SJSA1 (cell line): Measurements from ENCODE around the gene SAMD3. TPM values are rescaled to one million over a fixed set of nuclear protein-coding genes. Genes with fewer than 3 reads are reported as not detected.
"Not testable (repeated sequence)": the region's sequence is repeated elsewhere in the genome, so short reads cannot be mapped to it uniquely, and the experiment has no call there.

ENCODE experiments used
- DNase-seq, 2 experiments: peaks; one replicate each; pipeline ENCODE4 v3.0.0-alpha.2; 2015 to 2020; ENCODE audit warnings: low spot score in 2 of 2, low read depth in 1 of 2
- H3K27ac ChIP-seq: fragments of 250-450 bp; sonication (Bioruptor Pico); 2 replicates; pipeline ENCODE4 v1.5.1; 2020; ENCODE audit warnings: mild to moderate bottlenecking, moderate library complexity
- H3K27me3 ChIP-seq: fragments of 250-450 bp; sonication (Bioruptor Pico); replicated peaks from 2 replicates; pipeline ENCODE4 v1.5.1; 2020; ENCODE audit warnings: mild to moderate bottlenecking, moderate library complexity
- H3K36me3 ChIP-seq: fragments of 250-450 bp; sonication (Bioruptor Pico); 2 replicates; pipeline ENCODE4 v1.5.1; 2020; ENCODE audit warnings: mild to moderate bottlenecking
- H3K4me1 ChIP-seq: fragments of 250-450 bp; sonication (Bioruptor Pico); replicated peaks from 2 replicates; pipeline ENCODE4 v1.6.1; 2021; ENCODE audit warnings: mild to moderate bottlenecking
- H3K4me3 ChIP-seq: fragments of 250-450 bp; sonication (Bioruptor Pico); 2 replicates; pipeline ENCODE4 v1.5.1; 2020; ENCODE audit warnings: mild to moderate bottlenecking
- H3K9me3 ChIP-seq: fragments of 250-450 bp; sonication (Bioruptor Pico); replicated peaks from 2 replicates; pipeline ENCODE4 v1.5.1; 2020; ENCODE audit warnings: mild to moderate bottlenecking
- total RNA-seq: library from RNA; depleted of rRNA; stranded (reverse); fragments of >200 nt; shearing (Covaris generic); gene quantifications from 2 replicates; pipeline ENCODE4 v1.2.3, GENCODE V29; 2014

SAMD3 gene
- total RNA-seq, 1 experiment from 2014 or later, result 0.29 TPM

DNA sequence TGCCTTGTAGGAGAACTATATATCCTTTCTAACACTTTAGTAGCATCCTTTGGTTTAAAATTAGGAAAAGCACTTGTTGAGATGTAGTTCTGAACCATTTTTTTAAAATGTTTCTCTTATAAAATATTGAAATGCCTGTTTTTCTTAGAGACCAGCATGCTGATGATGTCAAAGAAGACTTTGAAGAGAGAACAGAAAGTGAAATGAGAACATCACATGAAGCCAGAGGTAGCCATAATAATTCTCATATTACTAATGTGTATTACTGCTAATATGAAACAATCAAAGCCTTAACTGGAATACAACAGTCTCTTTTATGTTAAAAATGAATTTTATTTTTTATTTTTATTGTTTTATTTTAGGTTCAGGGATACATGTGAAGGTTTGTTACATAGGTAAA is 102.0 kb downstream of the SAMD3 start:
- H3K36me3 ChIP-seq, result no peaks in the 10 kb centered on the region
- H3K4me1 ChIP-seq, result no peaks in the 10 kb centered on the region
- H3K4me3 ChIP-seq, result no peak overlapping the region
- no peak for DNase-seq
- H3K27ac ChIP-seq, result no peak overlapping the region
- no peaks in the 10 kb centered on the region for H3K9me3 ChIP-seq
- no peaks in the 10 kb centered on the region for H3K27me3 ChIP-seq

DNA sequence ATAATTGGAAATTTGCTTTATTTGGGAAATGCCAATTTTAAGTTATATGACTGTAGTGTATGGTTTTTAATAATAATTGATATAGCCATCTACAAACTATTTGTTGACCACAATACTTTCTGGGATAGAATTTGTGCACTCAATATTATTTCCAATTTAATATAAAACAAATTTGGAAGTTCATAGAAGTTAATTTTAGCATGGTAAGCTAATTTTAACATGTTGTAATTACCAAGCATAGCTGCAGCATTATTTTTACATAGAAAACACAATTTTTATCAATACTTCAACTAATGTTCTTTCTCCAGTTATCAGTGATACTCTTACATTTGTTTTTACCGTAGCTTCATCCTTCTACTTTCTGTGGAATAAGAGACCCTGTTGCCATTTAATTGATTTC is 103.5 kb downstream of the SAMD3 start:
- Histone ChIP-seq H3K36me3 (no peaks in the 10 kb centered on the region), H3K4me1 (no peaks in the 10 kb centered on the region), H3K27me3 (no peaks in the 10 kb centered on the region), H3K9me3 (no peaks in the 10 kb centered on the region), H3K4me3 (no peak overlapping the region), H3K27ac (no peak overlapping the region)
- no peak for DNase-seq

DNA sequence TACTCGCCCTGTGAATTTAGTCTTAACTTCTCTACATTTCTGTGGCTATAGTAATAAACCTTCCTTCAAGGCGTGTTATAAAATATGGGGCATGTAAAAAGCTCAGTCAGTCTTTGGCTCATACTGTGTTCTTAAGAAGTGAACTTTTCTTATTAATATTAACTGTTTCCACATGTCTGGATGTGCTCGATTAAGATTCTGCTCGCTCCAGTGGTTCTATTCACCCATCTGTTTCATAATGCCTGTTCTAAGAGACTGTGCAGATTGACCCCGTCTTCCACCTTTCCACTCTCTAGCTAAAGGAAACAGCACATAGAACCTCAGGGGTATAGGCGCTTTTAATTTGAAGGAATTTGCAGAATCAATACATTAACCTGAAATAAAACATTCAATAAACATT is 104.5 kb downstream of the SAMD3 start:
- H3K9me3 ChIP-seq, result no peaks in the 10 kb centered on the region
- no peak for DNase-seq
- H3K27ac ChIP-seq, result no peak overlapping the region
- no peak overlapping the region for H3K4me3 ChIP-seq
- no peaks in the 10 kb centered on the region for H3K27me3 ChIP-seq
- no peaks in the 10 kb centered on the region for H3K36me3 ChIP-seq
- no peaks in the 10 kb centered on the region for H3K4me1 ChIP-seq

DNA sequence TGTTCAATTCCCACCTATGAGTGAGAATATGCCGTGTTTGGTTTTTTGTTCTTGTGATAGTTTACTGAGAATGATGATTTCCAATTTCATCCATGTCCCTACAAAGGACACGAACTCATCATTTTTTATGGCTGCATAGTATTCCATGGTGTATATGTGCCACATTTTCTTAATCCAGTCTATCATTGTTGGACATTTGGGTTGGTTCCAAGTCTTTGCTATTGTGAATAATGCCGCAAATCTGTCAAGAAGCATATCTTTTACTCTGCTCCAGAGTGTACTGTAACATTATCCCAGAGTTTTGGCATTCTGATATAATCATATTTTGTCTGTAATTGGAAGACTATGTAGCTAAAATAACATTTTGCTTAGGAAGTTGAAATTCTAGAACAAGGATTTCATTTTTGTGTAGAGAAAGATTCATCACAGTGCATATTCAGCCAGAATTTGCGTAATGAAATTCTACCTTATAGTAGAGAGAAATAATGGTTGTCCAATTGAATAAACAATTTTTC is 105.5 kb downstream of the SAMD3 start:
- not testable (repeated sequence) for H3K9me3 ChIP-seq, DNase-seq, H3K27me3 ChIP-seq, H3K4me1 ChIP-seq, H3K36me3 ChIP-seq, H3K27ac ChIP-seq, H3K4me3 ChIP-seq

DNA sequence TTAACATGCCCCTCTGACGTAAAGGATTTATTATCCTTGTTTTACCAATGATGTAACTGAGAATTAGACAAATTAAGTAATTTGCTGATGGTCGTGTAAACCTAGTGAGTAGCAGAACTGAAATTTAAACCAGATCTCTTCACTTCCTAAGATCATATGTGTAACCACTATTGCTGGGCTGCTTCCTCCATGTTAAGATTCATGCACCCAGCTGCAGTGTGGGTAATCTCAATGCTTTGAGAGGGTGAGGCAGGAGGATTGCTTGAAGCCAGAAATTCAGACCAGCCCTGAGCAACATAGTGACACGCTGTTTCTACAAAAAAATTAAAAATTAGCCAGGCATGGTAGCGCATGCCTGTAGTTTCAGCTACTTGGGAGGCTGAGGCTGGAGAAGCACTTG is 106.5 kb downstream of the SAMD3 start:
- Histone ChIP-seq H3K9me3 (no peaks in the 10 kb centered on the region), H3K4me3 (no peak overlapping the region), H3K27me3 (no peaks in the 10 kb centered on the region), H3K4me1 (no peaks in the 10 kb centered on the region), H3K36me3 (no peaks in the 10 kb centered on the region), H3K27ac (no peak overlapping the region)
- DNase-seq, result no peak

DNA sequence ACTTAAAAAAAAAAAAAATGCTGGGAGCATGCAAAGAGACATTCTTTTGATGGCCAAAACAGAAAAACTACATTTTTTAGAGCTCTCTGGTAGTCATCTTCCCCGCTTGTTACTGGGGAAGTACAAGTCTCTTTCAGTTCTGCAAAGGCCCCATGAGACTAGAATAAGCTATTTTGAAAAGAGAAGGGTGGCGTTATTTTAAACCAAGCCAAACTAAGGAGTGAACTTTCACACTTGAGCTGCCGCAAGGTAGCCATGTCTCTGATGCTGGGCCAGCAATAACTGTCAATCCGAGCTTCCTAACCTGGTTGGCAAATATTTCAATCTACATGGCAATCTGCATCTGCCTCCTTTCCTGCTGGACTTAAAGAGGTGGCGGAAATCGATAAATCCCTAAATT is 107.7 kb downstream of the SAMD3 start:
- H3K27me3 ChIP-seq, result no peaks in the 10 kb centered on the region
- no peak overlapping the region for H3K4me3 ChIP-seq
- H3K9me3 ChIP-seq, result no peaks in the 10 kb centered on the region
- no peak overlapping the region for H3K27ac ChIP-seq
- no peak for DNase-seq
- H3K4me1 ChIP-seq, result no peaks in the 10 kb centered on the region
- H3K36me3 ChIP-seq, result no peaks in the 10 kb centered on the region

DNA sequence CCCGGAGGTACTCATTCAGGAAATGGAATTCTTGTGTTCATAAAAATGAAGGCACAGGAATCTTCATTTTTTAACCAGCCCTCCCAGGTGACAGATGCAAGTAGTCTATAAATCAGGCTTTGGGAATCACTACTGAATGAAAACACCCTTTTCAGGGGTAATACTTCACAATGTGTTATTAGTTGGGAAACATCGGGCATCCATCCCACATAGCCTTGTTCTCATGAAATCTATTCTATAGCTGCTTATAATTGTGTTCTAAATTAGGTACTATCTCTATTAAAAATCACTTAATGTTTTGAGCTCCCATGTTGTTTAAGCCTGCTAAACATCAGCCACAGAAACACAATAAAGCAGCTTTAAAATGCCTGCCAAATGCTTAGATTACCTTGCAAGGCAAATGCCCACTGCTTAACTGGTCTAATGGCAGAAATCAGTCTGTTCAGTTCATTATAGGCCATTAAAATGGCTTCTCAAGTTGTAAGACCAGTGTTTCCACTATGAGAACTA is 109.5 kb downstream of the SAMD3 start:
- H3K4me3 ChIP-seq, result no peak overlapping the region
- no peaks in the 10 kb centered on the region for H3K36me3 ChIP-seq
- no peaks in the 10 kb centered on the region for H3K27me3 ChIP-seq
- no peaks in the 10 kb centered on the region for H3K4me1 ChIP-seq
- no peak overlapping the region for H3K27ac ChIP-seq
- no peaks in the 10 kb centered on the region for H3K9me3 ChIP-seq
- DNase-seq, result no peak

DNA sequence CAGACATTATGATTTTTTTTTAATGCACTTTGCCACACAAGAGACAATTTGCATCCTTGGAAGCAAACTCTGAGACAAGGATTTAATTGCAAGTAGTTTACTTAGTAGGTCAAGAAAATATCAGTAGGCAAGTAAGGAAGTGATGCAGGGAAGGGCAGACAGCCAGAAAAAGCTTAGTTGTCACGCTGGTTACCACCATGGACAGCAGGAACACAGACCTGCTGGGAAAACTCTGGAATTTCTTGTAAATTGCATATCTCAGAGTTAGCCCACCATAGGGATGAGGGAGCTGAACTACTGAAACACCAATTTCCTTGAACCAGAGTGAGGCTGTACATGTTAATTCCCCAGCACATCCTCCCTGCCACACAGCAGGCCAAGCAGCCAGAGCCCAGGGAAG is 111.7 kb downstream of the SAMD3 start:
- Histone ChIP-seq H3K4me3 (no peak overlapping the region), H3K4me1 (no peaks in the 10 kb centered on the region), H3K27me3 (no peaks in the 10 kb centered on the region), H3K36me3 (no peaks in the 10 kb centered on the region; the same call in 1 of the 2 replicates), H3K27ac (no peak overlapping the region), H3K9me3 (no peaks in the 10 kb centered on the region; the same call in 1 of the 2 replicates)
- no peak for DNase-seq

DNA sequence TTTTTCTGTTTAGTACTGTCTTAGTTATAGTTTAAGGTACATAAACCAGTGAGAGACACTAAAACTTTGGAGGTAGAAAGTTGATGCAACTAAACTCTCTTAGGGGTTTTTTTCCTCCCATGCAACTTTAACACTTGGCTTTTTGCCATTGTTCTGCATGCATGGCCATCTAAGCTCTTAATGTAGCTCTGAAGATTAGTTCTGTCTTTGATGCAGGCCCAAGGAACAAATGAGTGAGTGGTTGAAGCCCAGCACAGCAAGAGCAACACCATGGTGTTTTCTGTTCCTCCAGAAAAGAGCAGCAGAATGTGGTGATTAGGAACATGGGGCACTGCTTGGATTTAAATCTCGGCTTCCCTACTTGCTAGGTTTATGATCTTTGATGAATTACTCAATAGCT is 115.0 kb downstream of the SAMD3 start:
- H3K4me3 ChIP-seq, result no peak overlapping the region
- no peak for DNase-seq
- H3K27me3 ChIP-seq, result no peaks in the 10 kb centered on the region
- H3K27ac ChIP-seq, result no peak overlapping the region
- H3K4me1 ChIP-seq, result no peaks in the 10 kb centered on the region
- no peaks in the 10 kb centered on the region; the same call in none of the 2 replicates for H3K36me3 ChIP-seq
- H3K9me3 ChIP-seq, result no peaks in the 10 kb centered on the region; the same call in 1 of the 2 replicates

DNA sequence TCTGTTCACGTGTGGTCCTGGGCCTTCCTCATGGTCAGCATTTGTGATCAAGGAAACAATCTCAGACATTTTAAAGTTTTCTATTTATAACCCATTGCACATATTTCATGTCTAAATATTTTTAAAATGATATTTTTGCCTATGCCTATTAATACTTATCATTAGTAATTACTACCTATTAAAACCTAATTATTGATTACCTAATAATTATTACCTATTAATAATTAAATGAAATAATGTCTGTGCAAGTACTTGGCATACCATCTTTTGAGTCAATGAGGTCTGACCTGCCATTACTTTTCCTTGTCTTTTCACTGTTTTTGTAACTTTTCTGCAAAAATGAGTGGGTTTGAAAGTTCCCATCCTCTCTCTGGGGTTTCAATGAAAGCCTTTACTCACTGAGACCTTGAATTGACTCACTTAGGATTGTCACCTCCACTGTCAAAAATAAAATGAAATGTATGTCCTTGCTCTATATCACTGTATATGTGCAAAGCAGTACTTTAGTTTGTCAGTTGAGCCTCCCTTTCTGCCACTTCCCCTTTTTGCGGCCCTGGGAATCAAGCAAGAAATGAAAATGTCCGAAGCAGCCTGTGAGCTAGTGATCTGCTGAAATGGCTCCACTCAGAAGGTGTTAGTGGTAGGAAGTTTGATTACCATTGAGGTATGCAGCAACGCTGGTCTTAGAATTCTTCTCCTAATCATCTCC is 116.6 kb downstream of the SAMD3 start:
- H3K36me3 ChIP-seq, result no peaks in the 10 kb centered on the region; the same call in none of the 2 replicates
- no peak overlapping the region for H3K27ac ChIP-seq
- DNase-seq, result no peak
- no peaks in the 10 kb centered on the region for H3K27me3 ChIP-seq
- no peaks in the 10 kb centered on the region for H3K4me1 ChIP-seq
- H3K9me3 ChIP-seq, result no peaks in the 10 kb centered on the region; the same call in 1 of the 2 replicates
- no peak overlapping the region for H3K4me3 ChIP-seq

DNA sequence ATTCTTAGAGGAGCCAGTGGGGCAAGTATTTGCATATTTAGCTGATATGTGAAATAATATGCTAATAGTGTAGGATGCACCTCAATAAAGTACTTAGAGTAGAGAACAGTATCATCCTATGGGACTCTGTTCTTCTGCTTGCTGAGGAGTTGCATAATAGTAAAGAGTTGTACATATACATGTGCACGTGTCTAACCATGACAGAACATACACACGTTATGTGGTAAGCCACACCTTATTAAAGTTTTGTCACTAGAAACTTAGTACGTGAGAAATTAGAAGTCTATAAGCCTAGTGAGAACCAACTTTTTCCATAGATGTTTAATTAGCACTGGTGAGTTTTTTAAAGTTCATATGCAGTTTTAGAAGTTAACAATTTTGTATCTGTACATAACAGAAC is 123.6 kb downstream of the SAMD3 start:
- Histone ChIP-seq H3K4me1 (no peaks in the 10 kb centered on the region), H3K4me3 (no peak overlapping the region), H3K36me3 (no peaks in the 10 kb centered on the region; the same call in none of the 2 replicates), H3K9me3 (no peaks in the 10 kb centered on the region), H3K27ac (no peak overlapping the region), H3K27me3 (no peaks in the 10 kb centered on the region)
- DNase-seq, result no peak

DNA sequence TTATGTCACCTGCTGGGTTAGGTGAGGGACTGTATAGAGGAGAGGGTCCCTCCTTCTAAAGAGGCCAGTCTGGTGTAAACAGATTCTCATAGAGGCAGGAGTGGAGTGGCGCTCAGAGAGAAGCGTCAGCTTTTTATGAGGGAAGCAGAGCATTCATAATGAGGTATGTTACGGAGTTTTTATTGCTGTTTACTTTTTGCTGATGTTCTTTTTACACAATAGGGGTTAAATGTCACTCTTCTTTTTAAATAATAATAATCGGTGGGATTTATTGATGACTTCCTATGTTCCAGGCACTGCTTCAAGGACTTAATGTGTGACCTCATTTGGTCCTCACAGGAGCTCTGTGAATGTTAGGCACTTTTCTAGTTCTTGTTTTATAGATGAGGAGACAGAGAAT is 124.4 kb downstream of the SAMD3 start:
- Histone ChIP-seq H3K27me3 (no peaks in the 10 kb centered on the region), H3K27ac (no peak overlapping the region), H3K9me3 (no peaks in the 10 kb centered on the region), H3K4me3 (no peak overlapping the region), H3K4me1 (no peaks in the 10 kb centered on the region), H3K36me3 (no peaks in the 10 kb centered on the region; the same call in 1 of the 2 replicates)
- no peak for DNase-seq
